ENCODE measurements around the gene SYTL3. TPM values are rescaled to one million over a fixed set of nuclear protein-coding genes. Genes with fewer than 3 reads are reported as not detected.

The SYTL3 gene
- polyA plus RNA-seq, 1 experiment, result 1.7 TPM

DNA sequence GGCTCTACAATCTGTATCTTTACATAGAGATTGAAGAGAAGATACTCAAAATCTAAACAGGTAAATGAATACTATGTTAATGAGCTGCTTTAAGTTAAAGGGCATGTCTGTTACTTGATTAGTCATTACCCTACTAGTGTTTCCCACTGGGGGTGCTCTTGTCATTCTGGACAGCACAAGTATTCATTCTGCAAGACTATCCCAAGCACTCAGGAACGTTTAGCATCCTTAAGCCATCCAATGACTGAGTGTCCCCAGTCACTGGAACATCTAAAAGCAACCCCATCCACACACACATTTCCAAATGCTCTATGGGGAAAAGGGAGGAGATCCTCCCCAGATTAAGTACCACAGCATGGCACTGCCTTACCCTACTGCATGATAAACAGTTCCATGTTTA is 143.6 kb downstream of the SYTL3 start:
- ChIA-PET CTCF (interaction anchor here (0.6 to 2.1 kb wide), 8 partner anchors 13 to 178 kb away, joined by 3 to 8 read pairs (median 4); no protein-coding TSS in a partner anchor), POLR2A (no interaction called here)
- DNase-seq (ENCODE audit: low read depth), result no peak
- Histone ChIP-seq H3K36me3 (ENCODE audit: control insufficient read depth, insufficient read depth, low read length) (no peaks in the 10 kb centered on the region), H3K4me3 (ENCODE audit: low read depth, low read length) (no peak overlapping the region), H3K27me3 (ENCODE audit: control insufficient read depth, insufficient read depth, low read length) (no peaks in the 10 kb centered on the region)
- TF ChIP-seq, protein P1, sequence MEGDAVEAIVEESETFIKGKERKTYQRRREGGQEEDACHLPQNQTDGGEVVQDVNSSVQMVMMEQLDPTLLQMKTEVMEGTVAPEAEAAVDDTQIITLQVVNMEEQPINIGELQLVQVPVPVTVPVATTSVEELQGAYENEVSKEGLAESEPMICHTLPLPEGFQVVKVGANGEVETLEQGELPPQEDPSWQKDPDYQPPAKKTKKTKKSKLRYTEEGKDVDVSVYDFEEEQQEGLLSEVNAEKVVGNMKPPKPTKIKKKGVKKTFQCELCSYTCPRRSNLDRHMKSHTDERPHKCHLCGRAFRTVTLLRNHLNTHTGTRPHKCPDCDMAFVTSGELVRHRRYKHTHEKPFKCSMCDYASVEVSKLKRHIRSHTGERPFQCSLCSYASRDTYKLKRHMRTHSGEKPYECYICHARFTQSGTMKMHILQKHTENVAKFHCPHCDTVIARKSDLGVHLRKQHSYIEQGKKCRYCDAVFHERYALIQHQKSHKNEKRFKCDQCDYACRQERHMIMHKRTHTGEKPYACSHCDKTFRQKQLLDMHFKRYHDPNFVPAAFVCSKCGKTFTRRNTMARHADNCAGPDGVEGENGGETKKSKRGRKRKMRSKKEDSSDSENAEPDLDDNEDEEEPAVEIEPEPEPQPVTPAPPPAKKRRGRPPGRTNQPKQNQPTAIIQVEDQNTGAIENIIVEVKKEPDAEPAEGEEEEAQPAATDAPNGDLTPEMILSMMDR (IDR thresholded peaks at IDR 0.05; ENCODE audit: insufficient read depth, low read depth, low read length), result peak; percentile 54

DNA sequence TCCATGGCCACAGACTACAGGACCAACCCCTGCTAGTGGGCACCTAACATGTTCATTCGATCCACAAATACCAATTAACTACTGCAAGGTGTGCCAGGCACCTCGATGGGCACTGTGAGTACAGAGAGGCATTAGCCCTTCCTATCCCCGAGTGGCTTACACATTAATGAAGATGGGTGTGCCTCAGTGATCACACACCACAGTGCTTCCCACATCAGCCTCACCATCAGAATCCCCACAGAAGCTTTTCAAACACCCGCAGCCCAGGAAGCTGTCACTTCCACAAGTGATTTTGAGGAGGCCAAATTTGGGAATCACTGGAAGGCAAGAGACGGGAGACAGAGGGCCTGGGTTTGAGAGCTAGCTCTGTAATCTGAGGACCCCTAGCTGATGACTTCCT is 145.7 kb downstream of the SYTL3 start:
- CTCF ChIA-PET, result interaction anchor here (1.0 to 1.6 kb wide), 3 partner anchors 9 to 177 kb away, joined by 3 to 7 read pairs (median 5); no protein-coding TSS in a partner anchor
- POLR2A ChIA-PET, result no interaction called here
- TF ChIP-seq, protein P1 (IDR thresholded peaks at IDR 0.05; ENCODE audit: insufficient read depth, low read depth, low read length), result no peak
- no peak for DNase-seq (ENCODE audit: low read depth)
- no peaks in the 10 kb centered on the region for H3K36me3 ChIP-seq (ENCODE audit: control insufficient read depth, insufficient read depth, low read length)
- no peaks in the 10 kb centered on the region for H3K27me3 ChIP-seq (ENCODE audit: control insufficient read depth, insufficient read depth, low read length)
- H3K4me3 ChIP-seq (ENCODE audit: low read depth, low read length), result no peak overlapping the region

DNA sequence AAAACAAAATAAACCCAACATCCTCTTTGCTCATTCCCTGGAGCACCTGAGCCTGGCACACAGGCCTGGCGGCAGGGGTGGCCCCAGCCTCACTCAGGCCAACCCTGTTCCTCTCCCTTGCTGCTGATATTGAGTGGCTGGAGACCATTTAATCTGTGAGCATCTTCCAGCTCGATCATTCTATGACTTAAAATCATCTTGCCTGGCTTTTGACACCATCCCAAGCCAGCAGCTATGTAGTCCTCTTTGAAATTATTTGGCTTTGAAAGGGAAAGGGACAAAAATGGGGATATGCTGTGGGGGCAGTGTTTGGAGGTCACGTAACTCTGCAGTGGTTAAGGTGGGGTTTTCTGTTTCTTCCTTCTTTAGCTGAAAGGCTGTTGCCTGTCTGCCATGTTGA is 146.5 kb downstream of the SYTL3 start:
- ChIA-PET POLR2A (no interaction called here), CTCF (interaction anchor here (1.0 to 1.6 kb wide), 2 partner anchors 10 to 176 kb away, joined by 3 to 7 read pairs; no protein-coding TSS in a partner anchor)
- DNase-seq (ENCODE audit: low read depth), result no peak
- Histone ChIP-seq H3K4me3 (ENCODE audit: low read depth, low read length) (no peak overlapping the region), H3K36me3 (ENCODE audit: control insufficient read depth, insufficient read depth, low read length) (no peaks in the 10 kb centered on the region), H3K27me3 (ENCODE audit: control insufficient read depth, insufficient read depth, low read length) (no peaks in the 10 kb centered on the region)
- TF ChIP-seq, protein P1 (IDR thresholded peaks at IDR 0.05; ENCODE audit: insufficient read depth, low read depth, low read length), result no peak

DNA sequence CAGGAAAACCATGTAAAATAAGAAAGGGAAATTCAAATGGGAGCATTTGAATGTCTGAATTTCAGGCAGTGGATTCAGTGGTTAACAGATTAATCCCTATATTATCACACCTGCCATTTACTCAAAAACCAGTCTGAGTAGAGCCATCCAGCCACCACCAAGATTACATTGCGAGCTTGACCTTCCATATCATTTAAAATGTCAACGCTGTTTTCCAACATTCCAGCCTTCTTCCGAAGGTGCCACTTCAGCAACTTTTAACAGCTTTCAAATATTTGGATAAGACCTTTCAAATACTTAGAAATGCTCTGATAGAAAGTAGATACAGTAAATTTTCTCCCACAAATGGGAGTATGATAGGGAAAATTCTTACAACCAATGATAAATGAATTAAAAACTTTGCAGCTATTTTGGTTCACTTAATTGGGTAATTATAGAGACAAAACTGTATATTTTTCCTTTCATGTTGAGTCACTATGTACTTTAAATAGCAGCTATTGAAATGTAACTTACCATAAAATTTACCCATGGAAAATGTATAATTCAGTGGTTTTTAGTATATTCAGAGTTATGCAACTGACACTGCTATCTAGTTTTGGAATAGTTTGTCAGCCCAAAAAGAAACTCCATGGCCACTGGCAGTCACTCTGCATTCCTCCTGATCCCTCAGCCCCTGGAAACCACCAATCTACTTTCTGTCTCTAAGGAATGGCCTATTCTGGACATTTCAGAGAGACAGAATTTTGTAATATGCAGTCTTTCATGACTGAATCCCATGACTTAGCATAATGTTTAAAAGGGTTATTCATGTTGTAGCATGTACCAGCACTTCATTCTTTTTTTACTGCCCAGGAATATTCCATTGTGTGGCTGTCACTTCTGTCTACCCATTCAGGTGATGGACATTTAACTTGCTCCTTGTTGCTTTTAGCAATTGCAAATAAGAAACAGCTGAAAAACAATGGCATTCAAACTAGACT is 147.8 kb downstream of the SYTL3 start:
- POLR2A ChIA-PET, result interaction anchor here (0.6 kb wide), 1 partner anchor 65 kb away, joined by 3 read pairs; no protein-coding TSS in a partner anchor
- CTCF ChIA-PET, result interaction anchor here (0.9 kb wide), 1 partner anchor 93 kb away, joined by 3 read pairs; no protein-coding TSS in a partner anchor
- no peaks in the 10 kb centered on the region for H3K27me3 ChIP-seq (ENCODE audit: control insufficient read depth, insufficient read depth, low read length)
- H3K36me3 ChIP-seq (ENCODE audit: control insufficient read depth, insufficient read depth, low read length), result no peaks in the 10 kb centered on the region
- DNase-seq (ENCODE audit: low read depth), result peak; percentile 48
- TF ChIP-seq, protein P1 (IDR thresholded peaks at IDR 0.05; ENCODE audit: insufficient read depth, low read depth, low read length), result no peak
- no peak overlapping the region for H3K4me3 ChIP-seq (ENCODE audit: low read depth, low read length)

DNA sequence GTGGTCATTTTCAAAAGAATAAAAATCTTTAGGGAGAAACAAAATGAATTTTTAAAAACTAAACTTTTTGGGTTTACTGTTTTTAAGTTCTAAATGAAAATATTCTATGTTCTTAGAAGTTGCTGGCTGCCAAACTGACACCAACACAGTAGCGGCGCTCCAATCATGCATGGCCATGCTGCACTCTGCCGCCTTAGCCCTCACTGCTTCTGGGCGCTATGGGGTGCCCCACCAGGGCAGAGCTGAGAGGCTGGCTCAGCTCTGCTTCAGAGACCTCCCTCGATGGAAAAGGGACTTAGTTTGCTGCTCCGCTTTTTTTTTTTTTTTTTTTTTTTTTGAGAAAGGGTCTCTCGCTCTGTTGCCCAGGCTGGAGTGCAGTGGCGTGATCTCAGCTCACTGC is 148.5 kb downstream of the SYTL3 start:
- TF ChIP-seq, protein P1 (IDR thresholded peaks at IDR 0.05; ENCODE audit: insufficient read depth, low read depth, low read length), result no peak
- H3K4me3 ChIP-seq (ENCODE audit: low read depth, low read length), result no peak overlapping the region
- CTCF ChIA-PET, result no interaction called here
- no peak for DNase-seq (ENCODE audit: low read depth)
- POLR2A ChIA-PET, result no interaction called here
- H3K36me3 ChIP-seq (ENCODE audit: control insufficient read depth, insufficient read depth, low read length), result no peaks in the 10 kb centered on the region
- H3K27me3 ChIP-seq (ENCODE audit: control insufficient read depth, insufficient read depth, low read length), result no peaks in the 10 kb centered on the region
